PFSK-1 (cell line): ENCODE measurements around the gene NRP2.

Experiments
- POLR2AphosphoS5 ChIP-seq: IDR thresholded peaks from 2 replicates; pipeline ENCODE4 v1.6.1; 2012; ENCODE audit warnings: low read depth, mild to moderate bottlenecking, control low read depth, low read length, moderate library complexity
- SIN3A ChIP-seq: IDR thresholded peaks from 2 replicates; pipeline ENCODE4 v1.6.1; 2012; ENCODE audit warnings: mild to moderate bottlenecking, low read length, moderate library complexity, borderline replicate concordance; ENCODE audit not compliant: insufficient read depth
- TAF1 ChIP-seq: IDR thresholded peaks from 2 replicates; pipeline ENCODE4 v1.6.1; 2012; ENCODE audit warnings: low read length, control low read depth, borderline replicate concordance; ENCODE audit not compliant: insufficient read depth
- TF ChIP-seq, protein P1 (sequence below), 2 experiments: IDR thresholded peaks; 2 replicates each; pipeline versions ENCODE4 v1.6.1 to v1.8.0; 2011 to 2012; ENCODE audit warnings: low read depth in 2 of 2, low read length in 2 of 2, control low read depth in 1 of 2, inconsistent platforms in 1 of 2, mild to moderate bottlenecking in 1 of 2, moderate library complexity in 1 of 2; ENCODE audit not compliant: insufficient read depth in 1 of 2

- TF ChIP-seq SIN3A (no peak), TAF1 (no peak), POLR2AphosphoS5 (no peak)
- TF ChIP-seq, protein P1, sequence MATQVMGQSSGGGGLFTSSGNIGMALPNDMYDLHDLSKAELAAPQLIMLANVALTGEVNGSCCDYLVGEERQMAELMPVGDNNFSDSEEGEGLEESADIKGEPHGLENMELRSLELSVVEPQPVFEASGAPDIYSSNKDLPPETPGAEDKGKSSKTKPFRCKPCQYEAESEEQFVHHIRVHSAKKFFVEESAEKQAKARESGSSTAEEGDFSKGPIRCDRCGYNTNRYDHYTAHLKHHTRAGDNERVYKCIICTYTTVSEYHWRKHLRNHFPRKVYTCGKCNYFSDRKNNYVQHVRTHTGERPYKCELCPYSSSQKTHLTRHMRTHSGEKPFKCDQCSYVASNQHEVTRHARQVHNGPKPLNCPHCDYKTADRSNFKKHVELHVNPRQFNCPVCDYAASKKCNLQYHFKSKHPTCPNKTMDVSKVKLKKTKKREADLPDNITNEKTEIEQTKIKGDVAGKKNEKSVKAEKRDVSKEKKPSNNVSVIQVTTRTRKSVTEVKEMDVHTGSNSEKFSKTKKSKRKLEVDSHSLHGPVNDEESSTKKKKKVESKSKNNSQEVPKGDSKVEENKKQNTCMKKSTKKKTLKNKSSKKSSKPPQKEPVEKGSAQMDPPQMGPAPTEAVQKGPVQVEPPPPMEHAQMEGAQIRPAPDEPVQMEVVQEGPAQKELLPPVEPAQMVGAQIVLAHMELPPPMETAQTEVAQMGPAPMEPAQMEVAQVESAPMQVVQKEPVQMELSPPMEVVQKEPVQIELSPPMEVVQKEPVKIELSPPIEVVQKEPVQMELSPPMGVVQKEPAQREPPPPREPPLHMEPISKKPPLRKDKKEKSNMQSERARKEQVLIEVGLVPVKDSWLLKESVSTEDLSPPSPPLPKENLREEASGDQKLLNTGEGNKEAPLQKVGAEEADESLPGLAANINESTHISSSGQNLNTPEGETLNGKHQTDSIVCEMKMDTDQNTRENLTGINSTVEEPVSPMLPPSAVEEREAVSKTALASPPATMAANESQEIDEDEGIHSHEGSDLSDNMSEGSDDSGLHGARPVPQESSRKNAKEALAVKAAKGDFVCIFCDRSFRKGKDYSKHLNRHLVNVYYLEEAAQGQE (IDR thresholded peaks at IDR 0.05; ENCODE audit: insufficient read depth in 1 of 2, low read depth in 2 of 2, low read length in 2 of 2): no peak
Measured at GRCh38 chr2:205637779-205638503, 44.4 kb upstream of the NRP2 start.
